ENCODE data around the gene NET1.
"Not testable (repeated sequence)": the region's sequence is repeated elsewhere in the genome, so short reads cannot be mapped to it uniquely, and the experiment has no call there.

Gene NET1

GRCh38 chr10:5399332-5399731 lies 13.0 kb upstream of the NET1 start:
- DNase-seq: no peak

GRCh38 chr10:5400468-5401240 lies 11.7 kb upstream of the NET1 start:
- no peak for DNase-seq

- no peak for DNase-seq
These were observed 9.6 kb upstream of the NET1 start for GRCh38 chr10:5402798-5403197.

GRCh38 chr10:5404208-5405041 lies 7.9 kb upstream of the NET1 start, which contains the start of gene TUBAL3:
Gene TUBAL3, minus strand, starts transcription at chr10:5404828. Its CDS starts 36 bp downstream, at chr10:5404792.
- DNase-seq: no peak

- DNase-seq: no peak
These were observed 5.4 kb upstream of the NET1 start for GRCh38 chr10:5406918-5407317.

- not testable (repeated sequence) for DNase-seq
These were observed 1.6 kb upstream of the NET1 start for GRCh38 chr10:5410787-5411186.

- DNase-seq: no peak
These were observed 448 bp upstream of the NET1 start for GRCh38 chr10:5411941-5412276.

GRCh38 chr10:5413012-5413938 lies 918 bp downstream of the NET1 start:
- peak; percentile 27 for DNase-seq

- no peak for DNase-seq
These were observed 4.6 kb downstream of the NET1 start for GRCh38 chr10:5416981-5417380.

GRCh38 chr10:5418584-5418983 lies 6.2 kb downstream of the NET1 start:
- no peak for DNase-seq

- DNase-seq: no peak
These were observed 7.2 kb downstream of the NET1 start for GRCh38 chr10:5419466-5420094.

GRCh38 chr10:5423771-5424170 lies 11.4 kb downstream of the NET1 start:
- DNase-seq: no peak

GRCh38 chr10:5424751-5425150 lies 12.4 kb downstream of the NET1 start:
- no peak for DNase-seq

GRCh38 chr10:5428133-5428532 lies 15.8 kb downstream of the NET1 start:
- DNase-seq: no peak

- DNase-seq: no peak
These were observed 20.8 kb downstream of the NET1 start for GRCh38 chr10:5433182-5433581.

- peak; percentile 58 for DNase-seq
These were observed 21.8 kb downstream of the NET1 start for GRCh38 chr10:5434017-5434753.

- DNase-seq: no peak
These were observed 23.0 kb downstream of the NET1 start for GRCh38 chr10:5435328-5435727.

GRCh38 chr10:5440206-5440605 lies 27.8 kb downstream of the NET1 start:
- DNase-seq: no peak

GRCh38 chr10:5441106-5441505 lies 28.7 kb downstream of the NET1 start:
- no peak for DNase-seq

- peak; percentile 68 for DNase-seq
These were observed 30.0 kb downstream of the NET1 start for GRCh38 chr10:5442065-5442989.

- no peak for DNase-seq
These were observed 30.6 kb downstream of the NET1 start for GRCh38 chr10:5442990-5443370.
